ENCODE measurements around the gene SCN1A. TPM values are rescaled to one million over a fixed set of nuclear protein-coding genes. Genes with fewer than 3 reads are reported as not detected.

SCN1A gene
- total and polyA plus RNA-seq, 2 of the 13 experiments (the other 11 are each of a cell fraction or from before 2014, with no cell fraction given): 19.9 to 39.4 TPM

- 0 out of 2 replicates have a peak, but pooled peaks have one; percentile 51 for TF ChIP-seq AHDC1 (CRISPR knock-in tag; IDR thresholded peaks at IDR 0.05; ENCODE audit: borderline replicate concordance)
- TF ChIP-seq NCOA2 (CRISPR knock-in tag; IDR thresholded peaks at IDR 0.05): peak; percentile 85
- no peak for TF ChIP-seq HMG20B (CRISPR knock-in tag; conservative IDR thresholded peaks at IDR 0.05)
- TF ChIP-seq ZMYM2 (CRISPR knock-in tag; IDR thresholded peaks at IDR 0.05): peak; percentile 79; the same call in 1 of the 2 replicates
- TF ChIP-seq ZMYM4 (CRISPR knock-in tag; IDR thresholded peaks at IDR 0.05): no peak; the same call in 1 of the 2 replicates
- peak; percentile 86 for TF ChIP-seq ELF3 (CRISPR knock-in tag; IDR thresholded peaks at IDR 0.05)
- 0 out of 2 replicates have a peak, but pooled peaks have one; percentile 46 for TF ChIP-seq ZNF142 (CRISPR knock-in tag; IDR thresholded peaks at IDR 0.05)
- TF ChIP-seq ZNF569 (CRISPR knock-in tag; IDR thresholded peaks at IDR 0.05; ENCODE audit: borderline replicate concordance): no peak
- no peak for TF ChIP-seq SMARCC2 (IDR thresholded peaks at IDR 0.05)
- peak; percentile 60 for TF ChIP-seq SALL1 (CRISPR knock-in tag; IDR thresholded peaks at IDR 0.05)
- 0 out of 2 replicates have a peak, but pooled peaks have one; percentile 22 for TF ChIP-seq NR2F2 (IDR thresholded peaks at IDR 0.05; ENCODE audit: borderline replicate concordance, low read depth)
- no peak for TF ChIP-seq IRF1 (CRISPR knock-in tag; IDR thresholded peaks at IDR 0.05; ENCODE audit: low read depth)
- TF ChIP-seq ISL2 (CRISPR knock-in tag; IDR thresholded peaks at IDR 0.05): peak; percentile 90
- peak in 1 of 2 experiments; percentile 97; a peak in 2 of 4 replicates for TF ChIP-seq EP300 (IDR thresholded peaks at IDR 0.05; ENCODE audit: low read depth in 2 of 2, low read length in 2 of 2)
- TF ChIP-seq EP300 (CRISPR knock-in tag; IDR thresholded peaks at IDR 0.05; ENCODE audit: borderline replicate concordance): peak; percentile 80
- TF ChIP-seq ZNF280B (CRISPR knock-in tag; IDR thresholded peaks at IDR 0.05; ENCODE audit: borderline replicate concordance): no peak
Observed at GRCh38 chr2:166135849-166136258, 8.0 kb upstream of the SCN1A start (continued).
